ENCODE measurements around the gene ARL2.

DNA sequence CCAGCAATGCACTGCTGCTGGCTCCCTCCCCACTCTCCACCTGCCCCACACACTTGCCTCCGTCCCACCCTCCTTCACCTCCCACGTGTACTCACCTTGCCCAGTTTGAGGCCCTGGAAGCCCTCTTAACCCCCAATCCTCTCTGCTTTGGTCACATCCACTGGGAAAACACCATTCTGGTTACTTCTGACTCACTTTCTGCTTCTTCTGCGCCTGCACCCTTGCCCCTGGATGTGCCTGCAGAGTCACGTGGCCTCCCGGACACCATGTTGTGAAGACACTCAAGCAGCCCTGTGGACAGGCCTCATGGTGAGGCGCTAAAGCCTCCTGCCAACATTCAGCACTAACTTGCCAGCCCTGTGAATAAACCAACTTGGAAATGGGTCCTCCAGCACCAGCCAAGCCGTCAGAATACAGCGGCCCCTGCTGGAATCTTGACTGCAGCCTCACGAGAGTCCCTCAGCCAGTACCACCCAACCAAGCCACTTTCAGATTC, 47.0 kb downstream of the ARL2 start:
- TF ChIP-seq, protein P1, sequence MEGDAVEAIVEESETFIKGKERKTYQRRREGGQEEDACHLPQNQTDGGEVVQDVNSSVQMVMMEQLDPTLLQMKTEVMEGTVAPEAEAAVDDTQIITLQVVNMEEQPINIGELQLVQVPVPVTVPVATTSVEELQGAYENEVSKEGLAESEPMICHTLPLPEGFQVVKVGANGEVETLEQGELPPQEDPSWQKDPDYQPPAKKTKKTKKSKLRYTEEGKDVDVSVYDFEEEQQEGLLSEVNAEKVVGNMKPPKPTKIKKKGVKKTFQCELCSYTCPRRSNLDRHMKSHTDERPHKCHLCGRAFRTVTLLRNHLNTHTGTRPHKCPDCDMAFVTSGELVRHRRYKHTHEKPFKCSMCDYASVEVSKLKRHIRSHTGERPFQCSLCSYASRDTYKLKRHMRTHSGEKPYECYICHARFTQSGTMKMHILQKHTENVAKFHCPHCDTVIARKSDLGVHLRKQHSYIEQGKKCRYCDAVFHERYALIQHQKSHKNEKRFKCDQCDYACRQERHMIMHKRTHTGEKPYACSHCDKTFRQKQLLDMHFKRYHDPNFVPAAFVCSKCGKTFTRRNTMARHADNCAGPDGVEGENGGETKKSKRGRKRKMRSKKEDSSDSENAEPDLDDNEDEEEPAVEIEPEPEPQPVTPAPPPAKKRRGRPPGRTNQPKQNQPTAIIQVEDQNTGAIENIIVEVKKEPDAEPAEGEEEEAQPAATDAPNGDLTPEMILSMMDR (IDR thresholded peaks at IDR 0.05): no peak
- no peak for TF ChIP-seq POLR2A (IDR thresholded peaks at IDR 0.05)

All from Peyer's patch (tissue), 4 donors.